ENCODE data around the gene C4orf46.
"Not testable (repeated sequence)": the region's sequence is repeated elsewhere in the genome, so short reads cannot be mapped to it uniquely, and the experiment has no call there.

Gene C4orf46

DNA sequence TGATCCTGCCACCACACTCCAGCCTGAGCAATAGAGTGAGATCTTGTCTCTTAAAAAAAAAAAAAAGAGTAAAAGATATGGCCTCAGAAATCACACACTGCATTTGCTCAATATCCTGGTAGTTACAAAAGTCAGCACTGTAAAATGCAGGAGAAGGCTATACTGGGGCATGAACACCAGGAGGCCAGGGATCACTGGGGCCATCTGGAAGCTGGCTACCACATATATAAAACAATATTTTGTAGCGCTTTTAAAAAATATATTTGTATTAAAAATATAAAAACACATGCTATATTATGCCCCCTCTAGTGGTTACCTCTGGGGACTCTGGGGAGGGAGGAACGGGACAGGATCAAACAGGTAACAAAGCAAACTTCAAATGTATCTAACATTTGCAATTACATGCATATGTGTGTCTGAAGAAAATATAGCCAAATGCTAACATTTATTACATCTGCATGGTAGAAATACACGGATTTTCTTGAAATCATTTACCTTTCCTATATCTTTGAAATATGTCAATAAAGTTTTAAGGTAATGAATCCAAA, 4.0 kb downstream of the C4orf46 start:
- H3K9me3 Mint-ChIP-seq: no peaks in the 10 kb centered on the region
- H3K4me1 Mint-ChIP-seq (ENCODE audit: low read depth): peaks cover 26% of the 10 kb centered on the region
- H3K4me3 Mint-ChIP-seq: no peak overlapping the region
- peaks cover 15% of the 10 kb centered on the region for H3K36me3 Mint-ChIP-seq (ENCODE audit: low read depth)
- no peaks in the 10 kb centered on the region for H3K27me3 Mint-ChIP-seq (ENCODE audit: low read depth)
- H3K27ac Mint-ChIP-seq: no peak overlapping the region

DNA sequence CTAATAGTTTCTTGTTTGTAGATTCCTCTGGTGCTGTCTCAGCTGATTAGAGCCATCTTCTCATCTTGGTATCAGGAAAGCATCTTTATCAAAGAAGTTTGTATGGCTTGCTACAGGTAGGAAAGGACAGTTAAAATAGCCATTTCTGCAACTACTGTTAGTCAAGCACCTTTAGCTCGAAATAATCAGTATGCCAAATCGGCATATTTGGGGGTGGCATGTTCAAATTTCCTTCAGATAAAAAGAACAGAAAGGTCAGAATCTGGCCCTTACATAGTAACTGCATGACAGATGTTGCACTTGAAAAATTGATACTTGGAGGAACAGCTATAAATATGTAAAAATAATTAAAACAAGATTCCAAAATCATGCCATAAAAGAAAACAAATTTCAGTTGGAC, 4.8 kb downstream of the C4orf46 start:
- H3K27ac Mint-ChIP-seq: no peak overlapping the region
- no peaks in the 10 kb centered on the region for H3K27me3 Mint-ChIP-seq (ENCODE audit: low read depth)
- no peak overlapping the region for H3K4me3 Mint-ChIP-seq
- no peaks in the 10 kb centered on the region for H3K9me3 Mint-ChIP-seq
- H3K4me1 Mint-ChIP-seq (ENCODE audit: low read depth): peaks cover 20% of the 10 kb centered on the region
- H3K36me3 Mint-ChIP-seq (ENCODE audit: low read depth): peaks cover 15% of the 10 kb centered on the region

DNA sequence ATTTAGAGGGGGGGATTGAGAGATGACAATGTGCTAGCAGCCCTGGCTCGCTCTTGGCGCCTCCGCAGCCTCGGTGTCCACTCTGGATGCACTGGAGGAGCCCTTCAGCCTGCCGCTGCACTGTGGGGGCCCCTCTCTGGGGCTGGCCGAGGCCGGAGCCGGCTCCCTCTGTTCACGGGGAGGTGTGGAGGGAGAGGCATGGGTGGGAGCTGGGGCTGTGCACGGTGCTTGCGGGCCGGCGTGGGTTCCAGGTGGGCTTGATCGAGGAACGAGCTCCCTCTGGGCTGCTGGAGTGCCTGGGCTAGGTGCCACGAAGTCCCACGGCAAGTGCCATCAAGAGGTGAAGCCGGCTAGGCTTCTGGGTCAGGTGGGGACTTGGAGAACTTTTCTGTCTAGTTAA, 6.9 kb downstream of the C4orf46 start:
- no peak overlapping the region for H3K27ac Mint-ChIP-seq
- no peaks in the 10 kb centered on the region for H3K9me3 Mint-ChIP-seq
- peaks cover 15% of the 10 kb centered on the region for H3K36me3 Mint-ChIP-seq (ENCODE audit: low read depth)
- no peaks in the 10 kb centered on the region for H3K27me3 Mint-ChIP-seq (ENCODE audit: low read depth)
- peaks cover 9% of the 10 kb centered on the region for H3K4me1 Mint-ChIP-seq (ENCODE audit: low read depth)
- no peak overlapping the region for H3K4me3 Mint-ChIP-seq

DNA sequence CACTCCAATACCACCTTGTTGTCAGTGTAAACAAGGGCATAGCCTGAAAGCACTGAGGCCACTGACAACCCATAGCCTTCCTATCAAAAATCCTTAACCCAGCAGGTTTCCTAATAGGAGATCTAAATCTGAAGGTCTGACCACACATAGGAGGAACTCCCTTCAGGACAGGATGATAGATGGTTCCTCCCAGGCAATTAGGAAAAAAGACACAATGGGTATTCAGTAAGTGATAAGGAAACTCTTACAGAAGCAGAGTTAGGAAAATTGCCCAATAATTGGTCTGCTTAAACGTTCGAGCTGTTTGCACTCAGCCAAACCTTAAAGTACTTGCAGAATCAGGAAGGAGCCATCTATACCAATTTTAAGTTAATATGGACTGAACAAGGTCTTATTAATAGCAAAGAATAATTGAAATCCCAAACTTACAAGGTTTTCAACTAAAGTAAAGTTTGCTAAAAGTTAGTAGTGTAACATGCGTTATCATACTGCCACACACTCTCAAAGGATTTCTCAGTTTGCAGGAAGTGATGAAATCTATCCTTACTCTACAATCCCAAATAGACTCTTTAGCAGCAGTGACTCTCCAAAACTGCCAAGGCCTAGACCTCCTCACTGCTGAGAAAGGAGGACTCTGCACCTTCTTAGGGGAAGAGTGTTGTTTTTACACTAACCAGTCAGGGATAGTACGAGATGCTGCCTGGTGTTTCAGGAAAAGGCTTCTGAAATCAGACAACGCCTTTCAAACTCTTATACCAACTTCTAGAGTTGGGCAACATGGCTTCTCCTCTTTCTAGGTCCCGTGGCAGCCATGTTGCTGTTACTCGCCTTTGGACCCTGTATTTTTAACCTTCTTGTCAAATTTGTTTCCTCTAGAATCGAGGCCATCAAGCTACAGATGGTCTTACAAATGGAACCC, 7.7 kb downstream of the C4orf46 start:
- H3K4me1 Mint-ChIP-seq (ENCODE audit: low read depth); H3K9me3 Mint-ChIP-seq; H3K4me3 Mint-ChIP-seq; H3K27me3 Mint-ChIP-seq (ENCODE audit: low read depth); H3K27ac Mint-ChIP-seq: not testable (repeated sequence)
- peaks cover 15% of the 10 kb centered on the region for H3K36me3 Mint-ChIP-seq (ENCODE audit: low read depth)

DNA sequence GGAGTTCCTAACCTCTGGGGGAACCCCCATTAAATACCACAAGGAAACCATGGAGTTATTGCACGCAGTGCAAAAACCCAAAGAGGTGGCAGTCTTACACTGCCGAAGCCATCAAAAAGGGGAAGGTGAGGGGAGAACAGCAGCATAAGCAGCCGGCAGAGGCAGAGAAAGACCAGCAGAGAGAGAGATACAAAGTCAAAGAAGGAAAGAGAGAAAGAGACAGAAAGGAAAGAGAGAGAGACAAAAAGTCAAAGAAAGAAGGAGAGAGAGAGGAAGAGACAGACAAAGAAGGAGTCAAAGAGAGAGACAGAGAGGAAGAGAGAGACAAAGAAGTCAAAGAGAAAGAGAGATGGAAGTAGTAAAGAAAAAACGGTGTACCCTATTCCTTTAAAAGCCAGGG, 8.4 kb downstream of the C4orf46 start:
- H3K27ac Mint-ChIP-seq; H3K4me1 Mint-ChIP-seq (ENCODE audit: low read depth); H3K9me3 Mint-ChIP-seq; H3K4me3 Mint-ChIP-seq; H3K27me3 Mint-ChIP-seq (ENCODE audit: low read depth): not testable (repeated sequence)
- peaks cover 11% of the 10 kb centered on the region for H3K36me3 Mint-ChIP-seq (ENCODE audit: low read depth)

DNA sequence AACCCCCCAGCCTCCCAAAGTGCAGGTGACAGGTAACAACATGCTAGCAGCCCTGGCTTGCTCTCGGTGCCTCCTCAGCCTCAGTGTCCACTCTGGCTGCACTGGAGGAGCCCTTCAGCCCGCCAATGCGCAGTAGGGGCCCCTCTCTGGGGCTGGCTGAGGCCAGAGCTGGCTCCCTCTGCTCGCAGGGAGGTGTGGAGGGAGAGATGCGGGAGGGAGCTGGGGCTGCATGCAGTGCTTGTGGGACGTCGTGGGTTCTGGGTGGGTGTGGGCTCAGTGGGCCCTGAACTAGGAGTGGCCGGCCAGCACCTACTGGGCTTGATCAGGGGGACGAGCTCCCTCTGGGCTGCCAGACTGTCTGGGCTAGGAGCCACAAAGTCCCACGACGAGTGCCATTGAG, 14.4 kb downstream of the C4orf46 start:
- no peaks in the 10 kb centered on the region for H3K27me3 Mint-ChIP-seq (ENCODE audit: low read depth)
- H3K36me3 Mint-ChIP-seq (ENCODE audit: low read depth): no peaks in the 10 kb centered on the region
- H3K4me3 Mint-ChIP-seq: no peak overlapping the region
- no peak overlapping the region for H3K27ac Mint-ChIP-seq
- H3K9me3 Mint-ChIP-seq: no peaks in the 10 kb centered on the region
- peaks cover 6% of the 10 kb centered on the region for H3K4me1 Mint-ChIP-seq (ENCODE audit: low read depth)

DNA sequence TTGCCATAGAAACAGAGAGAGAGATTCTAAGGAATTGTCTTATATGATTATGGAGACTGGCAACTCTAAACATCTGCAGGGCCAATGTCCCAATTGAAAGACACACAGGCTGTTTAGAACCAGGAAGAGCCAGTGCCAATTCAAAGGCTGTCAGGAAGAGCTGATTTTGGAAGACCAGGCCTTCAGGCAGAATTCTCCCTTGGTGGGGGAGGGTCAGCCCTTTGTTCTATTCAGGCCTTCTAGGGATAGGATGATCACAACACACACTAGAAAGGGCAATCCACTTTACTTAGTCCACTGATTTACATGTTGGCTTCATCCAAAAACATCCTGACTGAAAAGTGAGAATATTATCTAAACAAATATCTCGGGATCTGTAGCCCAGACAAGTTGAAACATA, 15.2 kb downstream of the C4orf46 start:
- Mint-ChIP-seq H3K4me3 (no peak overlapping the region), H3K27ac (no peak overlapping the region), H3K27me3 (ENCODE audit: low read depth) (peaks cover 3% of the 10 kb centered on the region), H3K36me3 (ENCODE audit: low read depth) (no peaks in the 10 kb centered on the region), H3K4me1 (ENCODE audit: low read depth) (peaks cover 6% of the 10 kb centered on the region), H3K9me3 (no peaks in the 10 kb centered on the region)

DNA sequence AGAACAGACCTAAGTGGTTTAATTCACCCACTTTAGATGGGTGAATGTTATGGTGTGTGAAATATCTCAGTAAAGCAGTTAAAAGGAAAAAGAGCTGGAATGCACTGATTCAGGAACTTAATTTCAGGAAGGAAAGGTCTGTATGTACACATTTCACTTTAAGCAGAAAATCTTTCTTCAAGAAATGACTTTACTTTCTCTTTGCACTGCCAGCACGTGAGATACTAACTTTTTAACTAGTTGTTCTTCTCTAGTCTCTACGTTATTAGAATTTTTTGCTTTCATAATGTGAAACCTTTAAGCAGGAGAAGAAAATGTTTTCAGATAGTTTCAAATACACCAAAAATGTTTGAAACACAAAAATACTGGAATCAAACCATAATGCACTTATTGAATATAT, 18.8 kb downstream of the C4orf46 start:
- Mint-ChIP-seq H3K4me1 (ENCODE audit: low read depth) (peaks cover 6% of the 10 kb centered on the region), H3K36me3 (ENCODE audit: low read depth) (no peaks in the 10 kb centered on the region), H3K4me3 (no peak overlapping the region), H3K9me3 (no peaks in the 10 kb centered on the region), H3K27ac (no peak overlapping the region), H3K27me3 (ENCODE audit: low read depth) (peaks cover 4% of the 10 kb centered on the region)

DNA sequence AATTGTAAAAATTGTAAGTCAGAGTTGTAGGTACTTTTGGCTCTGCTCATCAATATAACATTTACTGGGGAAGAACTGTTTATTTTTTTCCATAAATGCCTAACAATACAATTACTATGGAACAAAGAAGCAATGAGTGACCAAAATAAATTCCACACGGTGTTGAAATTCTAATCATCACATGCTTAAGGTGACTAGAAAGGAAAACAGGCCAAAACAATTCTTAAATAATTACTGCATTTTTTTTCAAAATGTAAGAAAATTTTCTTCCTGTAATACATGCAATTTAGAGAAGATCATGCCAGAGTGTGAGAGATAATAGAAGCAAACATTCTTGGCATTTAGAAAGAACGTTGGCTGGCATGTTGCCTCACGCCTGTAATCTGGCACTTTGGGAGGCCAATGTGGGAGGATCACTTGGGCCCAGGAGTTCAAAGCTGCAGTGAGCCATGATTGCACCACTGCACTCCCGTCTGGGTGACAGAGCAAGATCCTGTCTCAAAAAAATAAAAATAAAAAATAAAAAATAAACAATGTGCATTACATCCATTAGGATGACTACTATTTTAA, 22.5 kb downstream of the C4orf46 start:
- peaks cover 11% of the 10 kb centered on the region for H3K27me3 Mint-ChIP-seq (ENCODE audit: low read depth)
- no peak overlapping the region for H3K4me3 Mint-ChIP-seq
- H3K9me3 Mint-ChIP-seq: no peaks in the 10 kb centered on the region
- H3K36me3 Mint-ChIP-seq (ENCODE audit: low read depth): no peaks in the 10 kb centered on the region
- H3K27ac Mint-ChIP-seq: no peak overlapping the region
- H3K4me1 Mint-ChIP-seq (ENCODE audit: low read depth): peaks cover 6% of the 10 kb centered on the region

DNA sequence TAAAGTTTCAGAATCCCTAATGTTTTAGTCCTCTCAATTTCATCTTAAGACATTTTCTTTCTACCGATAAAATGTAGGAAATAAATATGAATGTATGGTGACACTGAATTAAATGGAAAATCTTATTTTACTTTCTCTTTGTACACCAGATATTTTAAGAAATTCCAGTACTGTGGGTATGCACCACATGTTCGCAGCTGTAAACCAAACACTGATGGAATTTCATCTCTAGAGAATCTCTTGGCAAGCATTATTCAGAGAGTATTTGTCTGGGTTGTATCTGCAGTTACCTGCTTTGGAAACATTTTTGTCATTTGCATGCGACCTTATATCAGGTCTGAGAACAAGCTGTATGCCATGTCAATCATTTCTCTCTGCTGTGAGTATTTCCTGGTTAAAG, 26.9 kb downstream of the C4orf46 start:
- Mint-ChIP-seq H3K36me3 (ENCODE audit: low read depth) (no peaks in the 10 kb centered on the region), H3K4me1 (ENCODE audit: low read depth) (no peaks in the 10 kb centered on the region), H3K9me3 (no peaks in the 10 kb centered on the region), H3K27ac (no peak overlapping the region), H3K4me3 (no peak overlapping the region), H3K27me3 (ENCODE audit: low read depth) (peaks cover 10% of the 10 kb centered on the region)

DNA sequence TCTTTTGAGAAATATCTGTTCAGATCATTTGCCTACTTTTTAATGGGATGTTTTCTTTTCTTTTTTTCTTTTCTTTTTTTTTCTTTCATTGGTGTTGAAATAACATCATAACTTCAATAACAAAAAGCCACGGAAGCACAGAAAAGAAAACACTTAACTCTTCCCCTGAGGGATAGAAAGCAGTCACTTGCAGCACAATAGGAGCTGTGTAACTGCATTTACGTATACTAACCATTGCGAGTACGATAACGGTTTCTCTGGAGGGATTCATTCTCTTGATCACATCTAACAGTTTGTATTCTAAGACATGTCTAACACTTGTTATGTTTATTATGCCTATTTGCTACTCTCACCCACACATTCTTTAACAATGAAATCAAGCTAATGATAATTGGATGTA, 27.3 kb downstream of the C4orf46 start:
- no peaks in the 10 kb centered on the region for H3K4me1 Mint-ChIP-seq (ENCODE audit: low read depth)
- no peak overlapping the region for H3K27ac Mint-ChIP-seq
- H3K4me3 Mint-ChIP-seq: no peak overlapping the region
- H3K9me3 Mint-ChIP-seq: no peaks in the 10 kb centered on the region
- no peaks in the 10 kb centered on the region for H3K36me3 Mint-ChIP-seq (ENCODE audit: low read depth)
- peaks cover 10% of the 10 kb centered on the region for H3K27me3 Mint-ChIP-seq (ENCODE audit: low read depth)

DNA sequence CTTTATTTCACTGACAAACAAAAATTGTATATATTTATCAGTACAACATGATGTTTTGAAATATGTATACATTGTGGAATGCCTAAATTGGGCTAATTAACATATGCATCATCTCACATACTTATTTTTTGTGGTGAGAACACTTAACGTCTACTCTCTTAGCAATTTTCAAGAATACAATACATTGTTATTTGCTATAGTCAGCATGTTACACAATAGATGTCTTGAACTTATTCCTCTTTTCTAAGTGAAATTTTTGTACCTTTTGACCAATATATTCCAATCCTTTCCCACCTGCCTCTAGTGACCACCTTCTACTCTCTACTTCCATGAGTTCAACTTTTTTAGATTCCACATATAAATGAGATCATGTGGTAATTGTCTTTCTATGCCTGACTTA, 35.1 kb downstream of the C4orf46 start:
- no peaks in the 10 kb centered on the region for H3K4me1 Mint-ChIP-seq (ENCODE audit: low read depth)
- H3K27ac Mint-ChIP-seq: no peak overlapping the region
- no peaks in the 10 kb centered on the region for H3K36me3 Mint-ChIP-seq (ENCODE audit: low read depth)
- no peaks in the 10 kb centered on the region for H3K9me3 Mint-ChIP-seq
- peaks cover 24% of the 10 kb centered on the region for H3K27me3 Mint-ChIP-seq (ENCODE audit: low read depth)
- H3K4me3 Mint-ChIP-seq: no peak overlapping the region

DNA sequence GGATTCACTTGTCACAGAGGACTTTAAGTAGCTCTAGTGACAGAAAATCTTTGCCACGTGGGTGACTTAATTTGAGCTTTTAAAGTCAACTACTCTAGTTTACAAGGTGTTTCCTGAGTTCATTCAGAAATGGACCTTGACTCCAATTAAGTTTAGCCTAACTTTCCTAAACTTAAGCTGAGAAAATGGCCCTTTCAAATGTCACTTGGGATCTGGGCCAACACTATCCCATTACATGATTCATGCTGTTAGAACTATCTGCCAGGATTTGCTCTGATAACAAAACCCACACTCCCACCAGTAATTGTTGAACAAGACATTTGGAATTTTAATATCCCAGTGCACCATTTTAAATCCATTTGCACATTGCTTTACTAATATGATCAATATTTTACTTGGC, 40.8 kb downstream of the C4orf46 start:
- H3K4me1 Mint-ChIP-seq (ENCODE audit: low read depth): no peaks in the 10 kb centered on the region

DNA sequence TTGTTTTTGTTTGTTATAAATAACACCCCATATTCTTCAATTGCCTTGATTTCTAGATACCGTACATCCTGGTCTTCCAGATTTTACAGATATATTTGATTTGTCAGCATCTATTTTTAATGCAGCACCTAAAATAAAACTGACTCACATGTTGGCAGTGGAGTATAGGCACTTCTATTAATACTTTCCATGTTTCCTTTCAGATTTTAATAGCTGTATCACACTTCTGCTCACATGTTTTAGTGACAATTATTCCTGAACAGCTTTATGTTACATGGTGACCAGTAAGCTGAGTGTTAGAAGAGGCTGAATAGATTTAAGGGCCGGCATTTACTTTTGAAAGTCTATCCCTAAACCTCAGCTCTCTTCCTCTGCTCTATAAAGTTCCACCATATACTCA, 46.1 kb downstream of the C4orf46 start:
- Mint-ChIP-seq H3K27ac (no peak overlapping the region), H3K36me3 (ENCODE audit: low read depth) (no peaks in the 10 kb centered on the region), H3K4me1 (ENCODE audit: low read depth) (no peaks in the 10 kb centered on the region), H3K9me3 (no peaks in the 10 kb centered on the region), H3K4me3 (no peak overlapping the region), H3K27me3 (ENCODE audit: low read depth) (peaks cover 11% of the 10 kb centered on the region)

More for the DNA sequence above, 40.8 kb downstream of the C4orf46 start:
- Mint-ChIP-seq H3K9me3 (no peaks in the 10 kb centered on the region), H3K36me3 (ENCODE audit: low read depth) (no peaks in the 10 kb centered on the region), H3K4me3 (no peak overlapping the region), H3K27ac (no peak overlapping the region), H3K27me3 (ENCODE audit: low read depth) (peaks cover 29% of the 10 kb centered on the region)

DNA sequence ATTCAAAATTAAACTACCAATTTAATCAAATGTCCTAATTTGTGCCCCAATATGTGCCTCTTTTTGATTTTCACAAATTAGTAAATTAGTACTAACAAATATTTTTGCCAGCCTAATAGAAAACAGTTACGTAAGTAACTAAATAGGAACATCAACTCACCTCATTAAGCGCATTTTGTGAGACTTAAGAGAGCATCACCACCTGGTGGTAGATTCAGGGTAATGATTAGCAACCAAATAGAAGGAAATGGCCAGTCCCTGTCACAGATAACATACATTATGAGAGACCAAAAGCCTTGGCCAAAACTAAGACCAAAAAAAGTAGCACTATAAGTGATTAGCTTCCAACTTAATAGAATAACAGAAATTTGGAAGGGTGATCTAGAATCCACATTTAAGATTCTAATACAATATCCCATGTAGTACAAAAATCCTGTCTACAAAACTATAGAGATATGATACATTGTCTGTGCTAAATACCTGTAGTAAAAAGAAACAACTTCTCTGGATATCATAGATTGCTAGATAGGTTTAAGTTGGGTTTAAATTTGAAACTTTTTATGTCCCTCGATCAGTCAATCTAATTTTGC, 46.7 kb downstream of the C4orf46 start:
- Mint-ChIP-seq H3K4me1 (ENCODE audit: low read depth) (no peaks in the 10 kb centered on the region), H3K36me3 (ENCODE audit: low read depth) (no peaks in the 10 kb centered on the region), H3K27ac (no peak overlapping the region), H3K9me3 (no peaks in the 10 kb centered on the region), H3K27me3 (ENCODE audit: low read depth) (peaks cover 16% of the 10 kb centered on the region), H3K4me3 (no peak overlapping the region)

Data from T-helper 1 cell treated with Interleukin-12 subunit alpha and Interleukin-12 subunit beta and Interleukin-4 antibody, amounts not matched to agents 30 μg/mL and 1 μg/mL, for 36 hours (primary cell).